Activated naive CD8-positive, alpha-beta T cell treated with anti-CD3 and anti-CD28 coated beads, Interleukin-2, amount 50 U/mL, for 24 hours (primary cell): ENCODE results near the gene HELZ.

Experiments used
- ATAC-seq: fragments of 150-1000 bp; cut with Tn5 transposase; one replicate; pipeline ENCODE4 v1.10.0; 2021
- DNase-seq: peaks from one replicate; pipeline ENCODE4 v3.0.0; 2021
- H3K27ac Mint-ChIP-seq: one replicate; pipeline ENCODE4 v1.8.0; 2021; ENCODE audit warnings: mild to moderate bottlenecking, mixed read lengths
- H3K27me3 Mint-ChIP-seq: one replicate; pipeline ENCODE4 v1.8.0; 2021; ENCODE audit warnings: mixed read lengths
- H3K36me3 Mint-ChIP-seq: one replicate; pipeline ENCODE4 v1.8.0; 2021; ENCODE audit warnings: low read depth, mixed read lengths
- H3K4me1 Mint-ChIP-seq: one replicate; pipeline ENCODE4 v1.8.0; 2021; ENCODE audit warnings: mixed read lengths
- H3K4me3 Mint-ChIP-seq: one replicate; pipeline ENCODE4 v1.8.0; 2021; ENCODE audit warnings: mild to moderate bottlenecking, moderate library complexity, mixed read lengths
- H3K9me3 Mint-ChIP-seq: one replicate; pipeline ENCODE4 v1.8.0; 2021; ENCODE audit warnings: mixed read lengths

Gene HELZ

GRCh38 chr17:67076290-67076689 lies 168.7 kb downstream of the HELZ start:
- Mint-ChIP-seq H3K27ac (no peak overlapping the region), H3K4me3 (no peak overlapping the region), H3K27me3 (no peaks in the 10 kb centered on the region), H3K4me1 (peaks cover 3% of the 10 kb centered on the region), H3K36me3 (peaks cover 37% of the 10 kb centered on the region), H3K9me3 (no peaks in the 10 kb centered on the region)
- ATAC-seq: no peak
- DNase-seq: no peak

GRCh38 chr17:67074781-67075180 lies 170.2 kb downstream of the HELZ start:
- Mint-ChIP-seq H3K9me3 (no peaks in the 10 kb centered on the region), H3K27ac (no peak overlapping the region), H3K4me3 (no peak overlapping the region)

GRCh38 chr17:67072885-67073284 lies 172.1 kb downstream of the HELZ start:
- no peak for DNase-seq
- Mint-ChIP-seq H3K9me3 (no peaks in the 10 kb centered on the region), H3K36me3 (peaks cover 37% of the 10 kb centered on the region), H3K4me3 (no peak overlapping the region), H3K27ac (no peak overlapping the region), H3K27me3 (no peaks in the 10 kb centered on the region), H3K4me1 (no peaks in the 10 kb centered on the region)
- ATAC-seq: no peak

More at GRCh38 chr17:67074781-67075180, 170.2 kb downstream of the HELZ start:
- ATAC-seq (no peak), DNase-seq (no peak)
- peaks cover 37% of the 10 kb centered on the region for H3K36me3 Mint-ChIP-seq
- H3K4me1 Mint-ChIP-seq: no peaks in the 10 kb centered on the region
- H3K27me3 Mint-ChIP-seq: no peaks in the 10 kb centered on the region

GRCh38 chr17:67071595-67071994 lies 173.4 kb downstream of the HELZ start:
- Mint-ChIP-seq H3K27ac (no peak overlapping the region), H3K9me3 (no peaks in the 10 kb centered on the region), H3K4me3 (no peak overlapping the region), H3K36me3 (peaks cover 34% of the 10 kb centered on the region), H3K4me1 (no peaks in the 10 kb centered on the region), H3K27me3 (no peaks in the 10 kb centered on the region)
- DNase-seq: no peak
- ATAC-seq: no peak

- ATAC-seq (no peak), DNase-seq (no peak)
- Mint-ChIP-seq H3K27ac (no peak overlapping the region), H3K4me3 (no peak overlapping the region), H3K4me1 (no peaks in the 10 kb centered on the region), H3K27me3 (no peaks in the 10 kb centered on the region), H3K9me3 (no peaks in the 10 kb centered on the region), H3K36me3 (peaks cover 26% of the 10 kb centered on the region)
These were observed 175.3 kb downstream of the HELZ start for GRCh38 chr17:67069603-67070136.

- peaks cover 26% of the 10 kb centered on the region for H3K36me3 Mint-ChIP-seq
- no peak overlapping the region for H3K27ac Mint-ChIP-seq
- DNase-seq: no peak
- H3K9me3 Mint-ChIP-seq: no peaks in the 10 kb centered on the region
- no peak for ATAC-seq
- H3K4me1 Mint-ChIP-seq: no peaks in the 10 kb centered on the region
- no peak overlapping the region for H3K4me3 Mint-ChIP-seq
- no peaks in the 10 kb centered on the region for H3K27me3 Mint-ChIP-seq
These were observed 176.0 kb downstream of the HELZ start for GRCh38 chr17:67068999-67069398.

GRCh38 chr17:67067571-67068482 lies 177.2 kb downstream of the HELZ start:
- H3K4me3 Mint-ChIP-seq: no peak overlapping the region
- DNase-seq (no peak), ATAC-seq (no peak)
- no peaks in the 10 kb centered on the region for H3K27me3 Mint-ChIP-seq
- H3K27ac Mint-ChIP-seq: no peak overlapping the region
- H3K36me3 Mint-ChIP-seq: peaks cover 15% of the 10 kb centered on the region
- no peaks in the 10 kb centered on the region for H3K4me1 Mint-ChIP-seq
- no peaks in the 10 kb centered on the region for H3K9me3 Mint-ChIP-seq

- no peaks in the 10 kb centered on the region for H3K27me3 Mint-ChIP-seq
- peaks cover 3% of the 10 kb centered on the region for H3K9me3 Mint-ChIP-seq
- peaks cover 9% of the 10 kb centered on the region for H3K36me3 Mint-ChIP-seq
- no peaks in the 10 kb centered on the region for H3K4me1 Mint-ChIP-seq
- no peak overlapping the region for H3K27ac Mint-ChIP-seq
- DNase-seq: no peak
- no peak overlapping the region for H3K4me3 Mint-ChIP-seq
- ATAC-seq: no peak
These were observed 178.3 kb downstream of the HELZ start for GRCh38 chr17:67066717-67067116.

- Mint-ChIP-seq H3K4me1 (no peaks in the 10 kb centered on the region), H3K27me3 (no peaks in the 10 kb centered on the region), H3K9me3 (peaks cover 3% of the 10 kb centered on the region), H3K4me3 (no peak overlapping the region), H3K36me3 (peaks cover 6% of the 10 kb centered on the region), H3K27ac (no peak overlapping the region)
- ATAC-seq (no peak), DNase-seq (no peak)
These were observed 181.9 kb downstream of the HELZ start for GRCh38 chr17:67063141-67063540.

- no peaks in the 10 kb centered on the region for H3K27me3 Mint-ChIP-seq
- H3K4me1 Mint-ChIP-seq: no peaks in the 10 kb centered on the region
- no peak overlapping the region for H3K27ac Mint-ChIP-seq
- DNase-seq (no peak), ATAC-seq (no peak)
- no peak overlapping the region for H3K4me3 Mint-ChIP-seq
- peaks cover 3% of the 10 kb centered on the region for H3K9me3 Mint-ChIP-seq
- H3K36me3 Mint-ChIP-seq: peaks cover 6% of the 10 kb centered on the region
These were observed 185.6 kb downstream of the HELZ start for GRCh38 chr17:67059372-67059771.

- Mint-ChIP-seq H3K27ac (no peak overlapping the region), H3K4me1 (no peaks in the 10 kb centered on the region), H3K9me3 (peaks cover 3% of the 10 kb centered on the region), H3K27me3 (no peaks in the 10 kb centered on the region), H3K36me3 (peaks cover 6% of the 10 kb centered on the region), H3K4me3 (no peak overlapping the region)
- no peak for ATAC-seq
- no peak for DNase-seq
These were observed 187.0 kb downstream of the HELZ start for GRCh38 chr17:67058036-67058435.

- ATAC-seq: no peak
- no peak for DNase-seq
- Mint-ChIP-seq H3K36me3 (peaks cover 6% of the 10 kb centered on the region), H3K27me3 (no peaks in the 10 kb centered on the region), H3K9me3 (no peaks in the 10 kb centered on the region), H3K4me1 (no peaks in the 10 kb centered on the region), H3K4me3 (no peak overlapping the region), H3K27ac (no peak overlapping the region)
These were observed 188.1 kb downstream of the HELZ start for GRCh38 chr17:67056746-67057490.

- DNase-seq (no peak), ATAC-seq (no peak)
- no peaks in the 10 kb centered on the region for H3K4me1 Mint-ChIP-seq
- H3K4me3 Mint-ChIP-seq: no peak overlapping the region
- no peaks in the 10 kb centered on the region for H3K9me3 Mint-ChIP-seq
- H3K27me3 Mint-ChIP-seq: no peaks in the 10 kb centered on the region
- H3K27ac Mint-ChIP-seq: no peak overlapping the region
- H3K36me3 Mint-ChIP-seq: peaks cover 6% of the 10 kb centered on the region
These were observed 188.9 kb downstream of the HELZ start for GRCh38 chr17:67055811-67056745.

- ATAC-seq: no peak
These were observed 190.0 kb downstream of the HELZ start for GRCh38 chr17:67055041-67055443.

More at GRCh38 chr17:67055041-67055443, 190.0 kb downstream of the HELZ start:
- H3K4me1 Mint-ChIP-seq: no peaks in the 10 kb centered on the region
- no peak overlapping the region for H3K4me3 Mint-ChIP-seq
- H3K9me3 Mint-ChIP-seq: no peaks in the 10 kb centered on the region
- no peak overlapping the region for H3K27ac Mint-ChIP-seq
- H3K27me3 Mint-ChIP-seq: no peaks in the 10 kb centered on the region
- no peaks in the 10 kb centered on the region for H3K36me3 Mint-ChIP-seq
- no peak for DNase-seq
